HG03521 (cell line): Measurements from ENCODE around the gene SLC16A7.

ENCODE experiments used
- ATAC-seq: cut with Tn5 transposase; IDR thresholded peaks from one replicate; pipeline ENCODE4 v1.9.1; 2021; ENCODE audit warnings: mild to moderate bottlenecking, moderate library complexity; ENCODE audit not compliant: unreplicated experiment

The SLC16A7 gene

GRCh38 chr12:59619461-59620240 is 23.8 kb downstream of the SLC16A7 start:
- ATAC-seq: no peak

- no peak for ATAC-seq
Observed at GRCh38 chr12:59620326-59620725, 24.5 kb downstream of the SLC16A7 start.

GRCh38 chr12:59624732-59625460 is 29.1 kb downstream of the SLC16A7 start:
- no peak for ATAC-seq

GRCh38 chr12:59626382-59626781 is 30.6 kb downstream of the SLC16A7 start:
- no peak for ATAC-seq

GRCh38 chr12:59627582-59627981 is 31.8 kb downstream of the SLC16A7 start:
- ATAC-seq: no peak

- ATAC-seq: no peak
Observed at GRCh38 chr12:59629890-59630289, 34.1 kb downstream of the SLC16A7 start.

- no peak for ATAC-seq
Observed at GRCh38 chr12:59632408-59632807, 36.6 kb downstream of the SLC16A7 start.

GRCh38 chr12:59634254-59634653 is 38.4 kb downstream of the SLC16A7 start:
- ATAC-seq: no peak

- ATAC-seq: peak; percentile 57
Observed at GRCh38 chr12:59636945-59637691, 41.3 kb downstream of the SLC16A7 start.

- no peak for ATAC-seq
Observed at GRCh38 chr12:59637692-59638070, 41.9 kb downstream of the SLC16A7 start.

- no peak for ATAC-seq
Observed at GRCh38 chr12:59643550-59643949, 47.7 kb downstream of the SLC16A7 start.

- ATAC-seq: no peak
Observed at GRCh38 chr12:59645242-59645641, 49.4 kb downstream of the SLC16A7 start.

GRCh38 chr12:59646636-59647035 is 50.8 kb downstream of the SLC16A7 start:
- ATAC-seq: no peak

GRCh38 chr12:59649203-59649602 is 53.4 kb downstream of the SLC16A7 start:
- ATAC-seq: no peak

- no peak for ATAC-seq
Observed at GRCh38 chr12:59650588-59651228, 54.9 kb downstream of the SLC16A7 start.

- ATAC-seq: no peak
Observed at GRCh38 chr12:59651229-59651920, 55.5 kb downstream of the SLC16A7 start.

GRCh38 chr12:59652130-59652529 is 56.3 kb downstream of the SLC16A7 start:
- ATAC-seq: no peak

- ATAC-seq: no peak
Observed at GRCh38 chr12:59654061-59654460, 58.2 kb downstream of the SLC16A7 start.

- no peak for ATAC-seq
Observed at GRCh38 chr12:59657266-59657665, 61.4 kb downstream of the SLC16A7 start.

GRCh38 chr12:59657711-59658110 is 61.9 kb downstream of the SLC16A7 start:
- ATAC-seq: no peak

GRCh38 chr12:59660148-59660547 is 64.3 kb downstream of the SLC16A7 start:
- ATAC-seq: no peak
